Neural crest cell (in vitro differentiated cells): ENCODE results near the gene HTD2. TPM values are rescaled to one million over a fixed set of nuclear protein-coding genes. Genes with fewer than 3 reads are reported as not detected.

Experiments
- DNase-seq: peaks from one replicate; pipeline ENCODE4 v3.0.0; 2021; ENCODE audit warnings: low read depth, mixed read lengths, low spot score
- H3K27ac Mint-ChIP-seq: one replicate; pipeline ENCODE4 v1.8.0; 2021; ENCODE audit warnings: mild to moderate bottlenecking, mixed read lengths; ENCODE audit not compliant: unreplicated experiment
- H3K27me3 Mint-ChIP-seq: 2 replicates; pipeline ENCODE4 v1.8.0; 2021; ENCODE audit warnings: low read depth, mild to moderate bottlenecking, mixed read lengths
- H3K36me3 Mint-ChIP-seq: 2 replicates; pipeline ENCODE4 v1.8.0; 2021; ENCODE audit warnings: low read depth, mild to moderate bottlenecking, mixed read lengths
- H3K4me1 Mint-ChIP-seq: 2 replicates; pipeline ENCODE4 v1.8.0; 2021; ENCODE audit warnings: mixed read lengths
- H3K4me3 Mint-ChIP-seq: one replicate; pipeline ENCODE4 v1.8.0; 2021; ENCODE audit warnings: mild to moderate bottlenecking, mixed read lengths
- H3K9me3 Mint-ChIP-seq: 2 replicates; pipeline ENCODE4 v1.8.0; 2021; ENCODE audit warnings: mixed read lengths
- total RNA-seq: library from RNA; stranded (reverse); gene quantifications from 2 replicates; pipeline ENCODE4 v1.2.1, GENCODE V29; 2021
- TF ChIP-seq, protein P1 (sequence below): fragments of 200-600 bp; sonication (generic); conservative IDR thresholded peaks from 2 replicates; pipeline ENCODE4 v1.5.0; 2021; ENCODE audit warnings: antibody characterized with exemption, mild to moderate bottlenecking

The HTD2 gene
- total RNA-seq, 1 donor from 2014 or later: 11.3 TPM

DNA sequence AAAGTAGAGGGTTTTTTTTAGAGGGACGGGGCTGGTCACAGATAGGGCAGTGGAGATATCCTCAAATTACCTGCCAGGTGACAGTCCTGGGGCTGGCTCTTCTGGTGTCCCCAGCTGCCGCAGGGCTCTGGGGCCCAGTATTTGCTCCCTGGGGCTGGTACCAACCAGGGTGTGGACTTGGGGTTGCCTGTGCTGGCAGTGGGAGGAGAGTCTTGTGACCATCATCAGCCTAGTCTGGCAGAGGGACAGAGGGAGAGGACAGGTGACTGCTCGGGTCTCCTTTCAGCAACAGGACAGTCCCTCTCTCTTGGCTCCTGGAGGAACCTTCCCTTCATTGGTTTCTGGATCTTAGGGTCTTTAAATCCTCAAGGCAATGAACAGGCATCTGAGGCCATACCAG lies 8.1 kb upstream of the HTD2 start:
- no peaks in the 10 kb centered on the region for H3K9me3 Mint-ChIP-seq
- H3K36me3 Mint-ChIP-seq: no peaks in the 10 kb centered on the region
- no peak overlapping the region for H3K4me3 Mint-ChIP-seq
- peaks cover 41% of the 10 kb centered on the region for H3K27me3 Mint-ChIP-seq
- TF ChIP-seq, protein P1, sequence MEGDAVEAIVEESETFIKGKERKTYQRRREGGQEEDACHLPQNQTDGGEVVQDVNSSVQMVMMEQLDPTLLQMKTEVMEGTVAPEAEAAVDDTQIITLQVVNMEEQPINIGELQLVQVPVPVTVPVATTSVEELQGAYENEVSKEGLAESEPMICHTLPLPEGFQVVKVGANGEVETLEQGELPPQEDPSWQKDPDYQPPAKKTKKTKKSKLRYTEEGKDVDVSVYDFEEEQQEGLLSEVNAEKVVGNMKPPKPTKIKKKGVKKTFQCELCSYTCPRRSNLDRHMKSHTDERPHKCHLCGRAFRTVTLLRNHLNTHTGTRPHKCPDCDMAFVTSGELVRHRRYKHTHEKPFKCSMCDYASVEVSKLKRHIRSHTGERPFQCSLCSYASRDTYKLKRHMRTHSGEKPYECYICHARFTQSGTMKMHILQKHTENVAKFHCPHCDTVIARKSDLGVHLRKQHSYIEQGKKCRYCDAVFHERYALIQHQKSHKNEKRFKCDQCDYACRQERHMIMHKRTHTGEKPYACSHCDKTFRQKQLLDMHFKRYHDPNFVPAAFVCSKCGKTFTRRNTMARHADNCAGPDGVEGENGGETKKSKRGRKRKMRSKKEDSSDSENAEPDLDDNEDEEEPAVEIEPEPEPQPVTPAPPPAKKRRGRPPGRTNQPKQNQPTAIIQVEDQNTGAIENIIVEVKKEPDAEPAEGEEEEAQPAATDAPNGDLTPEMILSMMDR: no peak
- H3K27ac Mint-ChIP-seq: no peak overlapping the region
- DNase-seq: no peak
- peaks cover 13% of the 10 kb centered on the region for H3K4me1 Mint-ChIP-seq

DNA sequence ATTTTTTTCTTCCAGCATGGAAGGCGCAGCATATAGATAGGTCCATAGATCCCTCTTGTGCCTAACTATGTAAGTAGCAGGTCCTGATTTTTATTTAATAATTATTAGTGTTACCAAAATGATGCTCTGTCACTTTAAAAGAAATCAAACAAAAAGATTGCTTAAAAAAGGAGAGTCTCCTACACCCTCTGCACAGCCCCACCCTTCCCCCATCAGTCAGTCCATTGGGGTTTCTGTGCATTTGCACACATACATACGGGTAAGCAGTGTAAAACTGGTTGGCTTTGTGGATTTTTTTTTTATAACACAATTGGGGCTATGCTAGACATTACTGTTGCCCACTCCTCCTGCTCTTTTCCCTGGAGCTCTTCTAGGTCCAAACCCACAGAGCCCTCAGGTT lies 7.2 kb upstream of the HTD2 start:
- no peak overlapping the region for H3K4me3 Mint-ChIP-seq
- TF ChIP-seq, protein P1: no peak
- peaks cover 47% of the 10 kb centered on the region for H3K27me3 Mint-ChIP-seq
- no peaks in the 10 kb centered on the region for H3K9me3 Mint-ChIP-seq
- no peaks in the 10 kb centered on the region for H3K36me3 Mint-ChIP-seq
- no peak overlapping the region for H3K27ac Mint-ChIP-seq
- H3K4me1 Mint-ChIP-seq: peaks cover 13% of the 10 kb centered on the region
- DNase-seq: no peak

DNA sequence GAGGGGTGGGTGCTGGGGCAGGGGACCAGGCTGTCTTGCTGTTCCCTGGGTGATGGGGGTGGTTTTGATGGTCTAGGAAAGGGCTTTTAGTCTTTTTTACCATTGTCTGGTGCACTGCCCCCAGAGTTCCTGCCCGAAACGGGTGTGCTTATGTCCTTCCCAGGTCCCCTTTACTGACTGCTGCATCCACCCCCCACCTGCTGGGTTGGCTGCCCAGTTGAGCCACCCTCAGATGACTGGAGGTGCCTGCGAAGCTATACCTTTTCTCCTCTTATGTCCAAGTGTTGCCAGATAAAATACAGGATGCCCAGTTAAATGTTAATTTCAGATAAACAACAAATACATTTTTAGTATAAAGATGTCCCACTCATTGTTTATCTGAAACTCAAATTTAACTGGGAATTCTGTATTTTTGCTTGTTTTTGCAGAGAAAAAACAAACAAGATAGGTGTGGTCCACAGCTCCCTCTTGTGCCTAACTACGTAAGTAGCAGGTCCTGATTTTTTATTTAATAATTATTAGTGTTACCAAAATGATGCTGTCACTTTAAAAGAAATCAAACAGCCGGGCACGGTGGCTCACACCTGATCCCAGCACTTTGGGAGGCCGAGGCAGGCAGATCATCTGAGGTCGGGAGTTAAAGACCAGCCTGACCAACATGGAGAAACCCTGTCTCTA lies 6.3 kb upstream of the HTD2 start:
- H3K27ac Mint-ChIP-seq: no peak overlapping the region
- no peak overlapping the region for H3K4me3 Mint-ChIP-seq
- no peak for DNase-seq
- H3K4me1 Mint-ChIP-seq: peaks cover 13% of the 10 kb centered on the region
- TF ChIP-seq, protein P1: peak; percentile 80
- H3K36me3 Mint-ChIP-seq: no peaks in the 10 kb centered on the region
- H3K27me3 Mint-ChIP-seq: peaks cover 50% of the 10 kb centered on the region
- H3K9me3 Mint-ChIP-seq: no peaks in the 10 kb centered on the region

DNA sequence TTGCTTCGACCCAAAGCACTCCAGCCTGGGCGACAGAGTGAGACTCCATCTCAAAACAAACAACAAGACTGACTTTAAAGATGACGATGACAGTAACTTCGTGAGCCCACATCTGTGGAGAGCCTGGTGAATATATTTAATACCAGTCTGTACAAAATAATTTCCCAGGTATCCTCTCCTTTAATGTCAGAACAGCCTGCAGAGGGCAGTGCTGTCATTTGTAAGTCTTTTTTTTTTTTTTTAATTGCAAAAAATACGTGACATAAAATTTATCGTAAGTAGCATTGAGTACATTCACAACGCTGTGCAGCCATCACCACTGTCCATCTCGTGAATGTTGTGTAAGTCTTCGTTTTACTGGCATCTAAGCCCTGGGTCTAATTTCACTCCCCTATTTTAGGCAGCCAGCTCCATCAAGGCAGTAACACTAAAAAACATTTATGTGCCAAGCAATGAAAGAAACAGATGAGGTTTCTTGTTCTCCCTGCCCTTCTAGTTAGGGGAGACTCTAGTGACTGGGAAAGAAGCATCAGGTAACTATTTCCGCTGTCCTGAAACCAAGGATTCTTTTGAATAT lies 1.4 kb downstream of the HTD2 start:
- Mint-ChIP-seq H3K27me3 (peaks cover 14% of the 10 kb centered on the region), H3K36me3 (peaks cover 14% of the 10 kb centered on the region), H3K4me1 (peaks cover 23% of the 10 kb centered on the region), H3K27ac (peak overlapping the region; percentile 12), H3K4me3 (peak overlapping the region; percentile 98), H3K9me3 (no peaks in the 10 kb centered on the region)
- TF ChIP-seq, protein P1: peak; percentile 72
- no peak for DNase-seq

DNA sequence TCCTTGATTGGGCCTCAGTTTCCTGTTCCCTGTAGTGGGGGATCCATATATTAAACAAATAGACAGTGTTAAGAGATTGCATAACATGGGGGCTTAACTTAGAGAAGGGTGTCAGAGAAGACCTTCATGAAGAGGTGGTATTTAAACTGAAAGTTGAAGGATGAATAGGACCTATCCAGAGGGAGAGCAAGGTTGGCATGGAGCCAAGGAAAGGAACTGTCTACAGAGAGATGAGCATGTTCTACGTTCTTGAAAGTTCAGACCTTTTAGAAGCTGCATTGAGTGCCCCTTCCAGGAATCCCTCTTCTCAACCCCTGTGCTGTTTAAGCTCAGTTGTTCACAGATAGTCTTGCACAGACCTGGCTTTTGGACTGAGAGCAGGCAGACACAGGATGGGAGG lies 2.4 kb downstream of the HTD2 start:
- no peak for DNase-seq
- TF ChIP-seq, protein P1: no peak
- Mint-ChIP-seq H3K36me3 (peaks cover 17% of the 10 kb centered on the region), H3K4me1 (peaks cover 23% of the 10 kb centered on the region), H3K27ac (no peak overlapping the region), H3K9me3 (no peaks in the 10 kb centered on the region), H3K27me3 (peaks cover 7% of the 10 kb centered on the region), H3K4me3 (peak overlapping the region; percentile 98)
